ENCODE measurements around the gene NME1. TPM values are rescaled to one million over a fixed set of nuclear protein-coding genes. Genes with fewer than 3 reads are reported as not detected.

Gene NME1
- total RNA-seq, 3 donors from 2014 or later: 28.3 to 76.0 (median 28.4) TPM

GRCh38 chr17:51152766-51153209 lies 571 bp upstream of the NME1 start:
- intact Hi-C loops (cut with DNase I; ENCODE audit: low total_unique reads): loop anchor here (10.0 kb wide), 1 partner anchor 148 kb away; no protein-coding TSS in a partner anchor
- Histone ChIP-seq H3K36me3 (no peaks in the 10 kb centered on the region), H3K27ac (peak overlapping the region; percentile 90 to 91), H3K9me3 (no peaks in the 10 kb centered on the region), H3K4me1 (peaks cover 0 to 6% of the 10 kb centered on the region in 2 donors), H3K27me3 (no peaks in the 10 kb centered on the region), H3K4me3 (peak overlapping the region; percentile 71 to 80 (median 79))
- DNase-seq (ENCODE audit: low spot score in 2 of 2): peak in 1 of 2 donors; percentile 19
- TF ChIP-seq POLR2AphosphoS5 (IDR thresholded peaks at IDR 0.05) (no peak), POLR2A (IDR thresholded peaks at IDR 0.05) (no peak), CTCF (IDR thresholded peaks at IDR 0.05) (no peak)

- Histone ChIP-seq H3K9me3 (no peaks in the 10 kb centered on the region), H3K4me1 (peaks cover 0 to 6% of the 10 kb centered on the region in 2 donors), H3K27me3 (no peaks in the 10 kb centered on the region), H3K4me3 (peak overlapping the region; percentile 71 to 80 (median 79)), H3K27ac (peak overlapping the region in 1 of 2 donors; percentile 91), H3K36me3 (no peaks in the 10 kb centered on the region)
- TF ChIP-seq POLR2AphosphoS5 (IDR thresholded peaks at IDR 0.05) (no peak), CTCF (IDR thresholded peaks at IDR 0.05) (no peak)
- no peak for DNase-seq (ENCODE audit: low spot score in 2 of 2)
- intact Hi-C loops (cut with DNase I; ENCODE audit: low total_unique reads): loop anchor here (10.0 kb wide), 1 partner anchor 149 kb away; no protein-coding TSS in a partner anchor
Observed at GRCh38 chr17:51154176-51154575, 817 bp downstream of the NME1 start.

GRCh38 chr17:51155416-51155815 lies 2.1 kb downstream of the NME1 start:
- TF ChIP-seq POLR2AphosphoS5 (IDR thresholded peaks at IDR 0.05): no peak
- TF ChIP-seq CTCF (IDR thresholded peaks at IDR 0.05): no peak
- TF ChIP-seq POLR2A (IDR thresholded peaks at IDR 0.05): no peak
- Histone ChIP-seq H3K4me1 (peaks cover 0 to 6% of the 10 kb centered on the region in 2 donors), H3K4me3 (no peak overlapping the region), H3K27ac (no peak overlapping the region), H3K27me3 (no peaks in the 10 kb centered on the region), H3K9me3 (no peaks in the 10 kb centered on the region), H3K36me3 (no peaks in the 10 kb centered on the region)
- DNase-seq (ENCODE audit: low spot score in 2 of 2): no peak
- intact Hi-C loops (cut with DNase I; ENCODE audit: low total_unique reads): loop anchor here (10.0 kb wide), 1 partner anchor 151 kb away; no protein-coding TSS in a partner anchor

GRCh38 chr17:51159604-51160003 lies 6.2 kb downstream of the NME1 start:
- H3K4me1 ChIP-seq: peaks cover 0 to under 1% of the 10 kb centered on the region in 2 donors
- TF ChIP-seq POLR2AphosphoS5 (IDR thresholded peaks at IDR 0.05) (no peak), CTCF (IDR thresholded peaks at IDR 0.05) (no peak), POLR2A (IDR thresholded peaks at IDR 0.05) (no peak)
- H3K36me3 ChIP-seq: no peaks in the 10 kb centered on the region
- intact Hi-C loops (cut with DNase I; ENCODE audit: low total_unique reads): loop anchor here (10.0 kb wide), 1 partner anchor 155 kb away; no protein-coding TSS in a partner anchor
- H3K27me3 ChIP-seq: no peaks in the 10 kb centered on the region
- no peak for DNase-seq (ENCODE audit: low spot score in 2 of 2)
- no peak overlapping the region for H3K4me3 ChIP-seq
- H3K9me3 ChIP-seq: no peaks in the 10 kb centered on the region
- H3K27ac ChIP-seq: no peak overlapping the region

- H3K36me3 ChIP-seq: no peaks in the 10 kb centered on the region
Observed at GRCh38 chr17:51161541-51161940, 8.2 kb downstream of the NME1 start.

More at GRCh38 chr17:51161541-51161940, 8.2 kb downstream of the NME1 start:
- DNase-seq (ENCODE audit: low spot score in 2 of 2): no peak
- TF ChIP-seq POLR2AphosphoS5 (IDR thresholded peaks at IDR 0.05) (no peak), CTCF (IDR thresholded peaks at IDR 0.05) (no peak), POLR2A (IDR thresholded peaks at IDR 0.05) (no peak)
- Histone ChIP-seq H3K27ac (no peak overlapping the region), H3K4me1 (peaks cover 3 to 5% of the 10 kb centered on the region in 2 donors), H3K9me3 (no peaks in the 10 kb centered on the region), H3K4me3 (no peak overlapping the region), H3K27me3 (no peaks in the 10 kb centered on the region)
- intact Hi-C loops (cut with DNase I; ENCODE audit: low total_unique reads): no loop called here
